K562 (cell line): Measurements from ENCODE around the gene CD164L2. TPM values are rescaled to one million over a fixed set of nuclear protein-coding genes. Genes with fewer than 3 reads are reported as not detected.

Source experiments
- BCL6 ChIP-seq: fragments of 250-450 bp; sonication (Bioruptor Pico); IDR thresholded peaks from 2 replicates; pipeline ENCODE4 v1.4.0; 2020
- DDX20 ChIP-seq: fragments of 450-650 bp; IDR thresholded peaks from 2 replicates; pipeline ENCODE4 v1.6.1; 2016; ENCODE audit warnings: missing genetic modification characterization, low read depth, mild to moderate bottlenecking, missing compliant biosample characterization, moderate library complexity
- E2F1 ChIP-seq: sonication (generic); formaldehyde crosslinking; IDR thresholded peaks from 2 replicates; pipeline ENCODE4 v1.8.1; 2023; ENCODE audit warnings: mild to moderate bottlenecking, missing genetic modification reagents, moderate library complexity
- ETV5 ChIP-seq: sonication (generic); formaldehyde crosslinking; IDR thresholded peaks from 2 replicates; pipeline ENCODE4 v1.4.0; 2020; ENCODE audit warnings: low read depth, mild to moderate bottlenecking, missing genetic modification reagents
- ETV6 ChIP-seq, 3 experiments: fragments of 150-350 bp in 1 of 3; sonication (generic) in 1 of 3; formaldehyde crosslinking in 1 of 3; IDR thresholded peaks; 2 replicates each; pipeline versions ENCODE4 v1.6.1 to v1.8.0; 2014 to 2022; ENCODE audit warnings: borderline replicate concordance in 2 of 3, low read depth in 2 of 3, antibody characterized with exemption in 1 of 3, low read length in 1 of 3, mild to moderate bottlenecking in 1 of 3, missing genetic modification reagents in 1 of 3
- NKRF ChIP-seq: fragments of 450-650 bp; IDR thresholded peaks from 2 replicates; pipeline ENCODE4 v1.6.1; 2016; ENCODE audit warnings: borderline replicate concordance
- PML ChIP-seq: IDR thresholded peaks from 2 replicates; pipeline ENCODE4 v1.6.1; 2012; ENCODE audit warnings: low read length, inconsistent platforms
- SIN3A ChIP-seq, 2 experiments: fragments of 150-350 bp in 1 of 2; IDR thresholded peaks; 2 replicates each; pipeline ENCODE4 v1.6.1; 2011 to 2016; ENCODE audit warnings: borderline replicate concordance in 2 of 2, low read depth in 2 of 2, low read length in 2 of 2, mild to moderate bottlenecking in 2 of 2, moderate library complexity in 2 of 2; ENCODE audit not compliant: control insufficient read depth in 1 of 2
- TEAD4 ChIP-seq, 2 experiments: sonication (generic) in 1 of 2; formaldehyde crosslinking in 1 of 2; IDR thresholded peaks; 2 replicates each; pipeline versions ENCODE4 v1.6.1 to v1.8.0; 2012 to 2022; ENCODE audit warnings: borderline replicate concordance in 1 of 2, inconsistent platforms in 1 of 2, low read length in 1 of 2, mild to moderate bottlenecking in 1 of 2, missing genetic modification reagents in 1 of 2
- ZBTB5 ChIP-seq: fragments of 450-650 bp; IDR thresholded peaks from 2 replicates; pipeline ENCODE4 v1.6.1; 2017; ENCODE audit warnings: antibody characterized with exemption
- ZHX1 ChIP-seq: fragments of 150-350 bp; conservative IDR thresholded peaks from 2 replicates; pipeline ENCODE4 v1.6.1; 2014; ENCODE audit warnings: low read length
- ZNF217 ChIP-seq: sonication (generic); formaldehyde crosslinking; IDR thresholded peaks from 2 replicates; pipeline ENCODE4 v1.8.0; 2022; ENCODE audit warnings: mild to moderate bottlenecking, missing genetic modification reagents
- ZNF584 ChIP-seq: fragments of 200-800 bp; sonication (Bioruptor generic); IDR thresholded peaks from 2 replicates; pipeline ENCODE4 v1.6.1; 2016; ENCODE audit warnings: low read depth, mild to moderate bottlenecking, missing genetic modification characterization, missing compliant biosample characterization
- ZNF707 ChIP-seq: fragments of 250-450 bp; sonication (Bioruptor Pico); conservative IDR thresholded peaks from 2 replicates; pipeline ENCODE4 v1.8.0; 2022; ENCODE audit warnings: inconsistent platforms, mild to moderate bottlenecking, moderate library complexity
- polyA plus RNA-seq, 8 experiments: library from polyadenylated mRNA; depleted of rRNA in 4 of 8; stranded (reverse) in 5 of 8; unstranded in 3 of 8; fragments of >200 nt; fragmentation: Nextera tagmentation in 2 of 8; fragmentation: Illumina TruSeq in 1 of 8; extraction: Ambion mirVana in 2 of 8; extraction: Trizol in 1 of 8; gene quantifications; 2 replicates each; pipeline versions ENCODE4 v1.2.1 to v1.2.3, GENCODE V29; 2011 to 2014; ENCODE audit warnings: inconsistent platforms in 1 of 8, missing spikeins in 1 of 8
- total RNA-seq, 7 experiments: library from RNA; depleted of rRNA in 6 of 7; stranded (reverse); fragments of >200 nt in 6 of 7; fragmentation: Illumina TruSeq in 2 of 7; extraction: Trizol in 2 of 7; gene quantifications; 2 replicates each; pipeline versions ENCODE4 v1.2.1 to v1.2.3, GENCODE V29; 2011 to 2021; ENCODE audit warnings: low replicate concordance in 1 of 7

CD164L2 gene
- total and polyA plus RNA-seq, 9 of the 15 experiments (the other 6 are each of a cell fraction or from before 2014, with no cell fraction given), result 0.08 to 0.92 (median 0.38) TPM; not detected in 1

- peak; percentile 7; the same call in 1 of the 2 replicates for TF ChIP-seq TEAD4 (IDR thresholded peaks at IDR 0.05; ENCODE audit: low read length)
- TF ChIP-seq TEAD4 (CRISPR knock-in tag; IDR thresholded peaks at IDR 0.05; ENCODE audit: borderline replicate concordance), result no peak
- no peak for TF ChIP-seq ETV6 (IDR thresholded peaks at IDR 0.05; ENCODE audit: borderline replicate concordance in 1 of 2, low read depth in 2 of 2, low read length in 1 of 2)
- TF ChIP-seq ETV6 (CRISPR knock-in tag; IDR thresholded peaks at IDR 0.05; ENCODE audit: borderline replicate concordance), result no peak
- TF ChIP-seq ZNF584 (CRISPR knock-in tag), result no peak
- no peak; the same call in 1 of the 2 replicates for TF ChIP-seq PML
- no peak for TF ChIP-seq ETV5 (CRISPR knock-in tag)
- peak; percentile 72; the same call in 1 of the 2 replicates for TF ChIP-seq E2F1 (CRISPR knock-in tag)
- TF ChIP-seq ZBTB5, result peak; percentile 46; the same call in 1 of the 2 replicates
- TF ChIP-seq ZNF217 (CRISPR knock-in tag), result no peak
- TF ChIP-seq BCL6 (CRISPR knock-in tag), result no peak
- no peak; the same call in 1 of the 2 replicates for TF ChIP-seq NKRF
- TF ChIP-seq ZNF707 (CRISPR knock-in tag), result no peak
- no peak for TF ChIP-seq DDX20
- no peak for TF ChIP-seq ZHX1
- 0 out of 4 replicates have a peak, but pooled peaks have one; percentile 43 to 63 for TF ChIP-seq SIN3A (IDR thresholded peaks at IDR 0.05; ENCODE audit: borderline replicate concordance in 2 of 2, control insufficient read depth in 1 of 2, low read depth in 2 of 2, low read length in 2 of 2)
Observed at GRCh38 chr1:27366411-27367159, 16.5 kb downstream of the CD164L2 start, which contains the start of gene MAP3K6 (continued).
